HCT116 (cell line): Measurements from ENCODE around the gene LRRC42.
"Not testable (repeated sequence)": the region's sequence is repeated elsewhere in the genome, so short reads cannot be mapped to it uniquely, and the experiment has no call there.

ENCODE experiments used
- CTCF ChIP-seq, 3 experiments: fragments of 200-600 bp in 1 of 3; sonication (generic) in 1 of 3; IDR thresholded peaks in 2 of 3; conservative IDR thresholded peaks in 1 of 3; 2 replicates each; pipeline ENCODE4 v1.5.1; 2012 to 2017; ENCODE audit warnings: low read depth in 2 of 3, low read length in 2 of 3, antibody characterized with exemption in 1 of 3, borderline replicate concordance in 1 of 3, control low read depth in 1 of 3, mild to moderate bottlenecking in 1 of 3, mixed read lengths in 1 of 3, mixed run types in 1 of 3, moderate library complexity in 1 of 3; ENCODE audit not compliant: insufficient read depth in 1 of 3
- EGR1 ChIP-seq: IDR thresholded peaks from 2 replicates; pipeline ENCODE4 v1.6.1; 2012; ENCODE audit warnings: low read depth
- EZH2 ChIP-seq: fragments of 200-600 bp; sonication (generic); IDR thresholded peaks from 2 replicates; pipeline ENCODE4 v1.6.1; 2017; ENCODE audit warnings: antibody characterized with exemption, mixed run types
- POLR2A ChIP-seq: IDR thresholded peaks from 2 replicates; pipeline ENCODE4 v1.7.0; 2011; ENCODE audit warnings: borderline replicate concordance; ENCODE audit not compliant: insufficient read depth, insufficient read length; ENCODE audit errors: extremely low read depth
- REST ChIP-seq: IDR thresholded peaks from 2 replicates; pipeline ENCODE4 v1.6.1; 2012; ENCODE audit warnings: low read depth
- SIN3A ChIP-seq: IDR thresholded peaks from 2 replicates; pipeline ENCODE4 v1.6.1; 2012; ENCODE audit warnings: low read depth
- SP1 ChIP-seq: IDR thresholded peaks from 2 replicates; pipeline ENCODE4 v1.6.1; 2012; ENCODE audit warnings: low read depth
- TCF7L2 ChIP-seq: IDR thresholded peaks from 2 replicates; pipeline ENCODE4 v1.7.0; 2011; ENCODE audit warnings: borderline replicate concordance, inconsistent platforms; ENCODE audit not compliant: insufficient read depth, insufficient read length; ENCODE audit errors: extremely low read depth
- YY1 ChIP-seq: IDR thresholded peaks from 2 replicates; pipeline ENCODE4 v1.6.1; 2011; ENCODE audit warnings: low read length, low read depth, moderate library complexity, mild to moderate bottlenecking; ENCODE audit not compliant: insufficient replicate concordance; ENCODE audit errors: extremely low read depth
- ZNF274 ChIP-seq: fragments of 200-500 bp; sonication (Bioruptor generic); IDR thresholded peaks from 2 replicates; pipeline ENCODE4 v1.6.1; 2014; ENCODE audit warnings: mild to moderate bottlenecking, low read depth, low read length, inconsistent platforms

- not testable (repeated sequence) for TF ChIP-seq SIN3A; POLR2A; CTCF (IDR thresholded peaks at IDR 0.05 in 2 of 3, conservative IDR thresholded peaks at IDR 0.05 in 1 of 3; ENCODE audit: borderline replicate concordance in 1 of 3, insufficient read depth in 1 of 3, low read depth in 2 of 3, low read length in 2 of 3); REST; EGR1; ZNF274; YY1; TCF7L2; EZH2; SP1
These were observed 57.8 kb downstream of the LRRC42 start for GRCh38 chr1:54003750-54004480.
